Memory B cell (primary cell): ENCODE data around the gene PLPP3.

Source experiments
- ATAC-seq: fragments of 150-1000 bp; cut with Tn5 transposase; 2 replicates; pipeline ENCODE4 v1.10.0; 2021; ENCODE audit warnings: low read depth, mild to moderate bottlenecking, moderate library complexity
- DNase-seq, 2 donors: peaks; one replicate each; pipeline ENCODE4 v3.0.0; 2022; ENCODE audit warnings: low spot score in 2 of 2
- H3K27ac Mint-ChIP-seq: one replicate; pipeline ENCODE4 v1.8.0; 2022; ENCODE audit warnings: mild to moderate bottlenecking, moderate library complexity, mixed read lengths
- H3K27me3 Mint-ChIP-seq: one replicate; pipeline ENCODE4 v1.8.0; 2022; ENCODE audit warnings: mixed read lengths
- H3K36me3 Mint-ChIP-seq: one replicate; pipeline ENCODE4 v1.8.0; 2022; ENCODE audit warnings: mild to moderate bottlenecking, mixed read lengths
- H3K4me1 Mint-ChIP-seq: one replicate; pipeline ENCODE4 v1.8.0; 2022; ENCODE audit warnings: mixed read lengths
- H3K4me3 Mint-ChIP-seq: one replicate; pipeline ENCODE4 v1.8.0; 2022; ENCODE audit warnings: mild to moderate bottlenecking, moderate library complexity, mixed read lengths
- H3K9me3 Mint-ChIP-seq: one replicate; pipeline ENCODE4 v1.8.0; 2022; ENCODE audit warnings: mixed read lengths

PLPP3 gene

GRCh38 chr1:56512724-56513494 lies 66.5 kb downstream of the PLPP3 start:
- Mint-ChIP-seq H3K4me3 (no peak overlapping the region), H3K9me3 (no peaks in the 10 kb centered on the region), H3K27ac (no peak overlapping the region), H3K36me3 (peaks cover 5% of the 10 kb centered on the region), H3K4me1 (peaks cover 22% of the 10 kb centered on the region), H3K27me3 (no peaks in the 10 kb centered on the region)
- ATAC-seq, result no peak
- no peak for DNase-seq

- H3K36me3 Mint-ChIP-seq, result peaks cover 6% of the 10 kb centered on the region
- peaks cover 15% of the 10 kb centered on the region for H3K4me1 Mint-ChIP-seq
- no peaks in the 10 kb centered on the region for H3K9me3 Mint-ChIP-seq
- no peak overlapping the region for H3K4me3 Mint-ChIP-seq
- ATAC-seq, result no peak
- H3K27ac Mint-ChIP-seq, result no peak overlapping the region
- DNase-seq, result no peak
- no peaks in the 10 kb centered on the region for H3K27me3 Mint-ChIP-seq
These were observed 67.6 kb downstream of the PLPP3 start for GRCh38 chr1:56511766-56512165.

GRCh38 chr1:56511364-56511763 lies 68.0 kb downstream of the PLPP3 start:
- H3K36me3 Mint-ChIP-seq, result peaks cover 8% of the 10 kb centered on the region
- H3K9me3 Mint-ChIP-seq, result no peaks in the 10 kb centered on the region
- ATAC-seq (no peak), DNase-seq (no peak)
- H3K4me1 Mint-ChIP-seq, result peaks cover 13% of the 10 kb centered on the region
- no peak overlapping the region for H3K4me3 Mint-ChIP-seq
- H3K27ac Mint-ChIP-seq, result no peak overlapping the region
- H3K27me3 Mint-ChIP-seq, result no peaks in the 10 kb centered on the region

- no peak for DNase-seq
These were observed 68.7 kb downstream of the PLPP3 start for GRCh38 chr1:56510642-56511021.

GRCh38 chr1:56509713-56510641 lies 69.4 kb downstream of the PLPP3 start:
- H3K4me3 Mint-ChIP-seq, result no peak overlapping the region
- no peaks in the 10 kb centered on the region for H3K27me3 Mint-ChIP-seq
- ATAC-seq (no peak), DNase-seq (no peak)
- H3K9me3 Mint-ChIP-seq, result no peaks in the 10 kb centered on the region
- peaks cover 5% of the 10 kb centered on the region for H3K4me1 Mint-ChIP-seq
- no peak overlapping the region for H3K27ac Mint-ChIP-seq
- peaks cover 10% of the 10 kb centered on the region for H3K36me3 Mint-ChIP-seq

More at GRCh38 chr1:56510642-56511021, 68.7 kb downstream of the PLPP3 start:
- no peak overlapping the region for H3K4me3 Mint-ChIP-seq
- peaks cover 10% of the 10 kb centered on the region for H3K36me3 Mint-ChIP-seq
- H3K4me1 Mint-ChIP-seq, result peaks cover 9% of the 10 kb centered on the region
- no peaks in the 10 kb centered on the region for H3K27me3 Mint-ChIP-seq
- ATAC-seq, result no peak
- H3K27ac Mint-ChIP-seq, result no peak overlapping the region
- H3K9me3 Mint-ChIP-seq, result no peaks in the 10 kb centered on the region

- Mint-ChIP-seq H3K27ac (no peak overlapping the region), H3K9me3 (no peaks in the 10 kb centered on the region), H3K36me3 (peaks cover 12% of the 10 kb centered on the region), H3K4me1 (peaks cover 5% of the 10 kb centered on the region), H3K27me3 (peaks cover 2% of the 10 kb centered on the region), H3K4me3 (no peak overlapping the region)
- DNase-seq, result no peak
- no peak for ATAC-seq
These were observed 70.8 kb downstream of the PLPP3 start for GRCh38 chr1:56508523-56508983.

GRCh38 chr1:56507925-56508522 lies 71.3 kb downstream of the PLPP3 start:
- Mint-ChIP-seq H3K4me3 (no peak overlapping the region), H3K27me3 (peaks cover 2% of the 10 kb centered on the region), H3K9me3 (no peaks in the 10 kb centered on the region), H3K4me1 (peaks cover 5% of the 10 kb centered on the region), H3K27ac (no peak overlapping the region), H3K36me3 (peaks cover 12% of the 10 kb centered on the region)
- DNase-seq, result no peak
- no peak for ATAC-seq

GRCh38 chr1:56506951-56507491 lies 72.3 kb downstream of the PLPP3 start:
- no peak overlapping the region for H3K4me3 Mint-ChIP-seq
- no peaks in the 10 kb centered on the region for H3K9me3 Mint-ChIP-seq
- no peak overlapping the region for H3K27ac Mint-ChIP-seq
- H3K36me3 Mint-ChIP-seq, result peaks cover 10% of the 10 kb centered on the region
- DNase-seq (no peak), ATAC-seq (no peak)
- H3K27me3 Mint-ChIP-seq, result peaks cover 2% of the 10 kb centered on the region
- H3K4me1 Mint-ChIP-seq, result peaks cover 5% of the 10 kb centered on the region

- Mint-ChIP-seq H3K4me3 (no peak overlapping the region), H3K27me3 (peaks cover 2% of the 10 kb centered on the region), H3K9me3 (no peaks in the 10 kb centered on the region), H3K4me1 (peaks cover 5% of the 10 kb centered on the region), H3K36me3 (peaks cover 12% of the 10 kb centered on the region), H3K27ac (no peak overlapping the region)
- DNase-seq (no peak), ATAC-seq (no peak)
These were observed 73.3 kb downstream of the PLPP3 start for GRCh38 chr1:56505792-56506743.

- DNase-seq (no peak), ATAC-seq (no peak)
- Mint-ChIP-seq H3K4me1 (peaks cover 5% of the 10 kb centered on the region), H3K9me3 (no peaks in the 10 kb centered on the region), H3K27me3 (peaks cover 5% of the 10 kb centered on the region), H3K27ac (no peak overlapping the region), H3K36me3 (peaks cover 14% of the 10 kb centered on the region), H3K4me3 (no peak overlapping the region)
These were observed 76.6 kb downstream of the PLPP3 start for GRCh38 chr1:56502700-56503245.

GRCh38 chr1:56501888-56502287 lies 77.5 kb downstream of the PLPP3 start:
- Mint-ChIP-seq H3K36me3 (peaks cover 14% of the 10 kb centered on the region), H3K9me3 (no peaks in the 10 kb centered on the region), H3K4me1 (peaks cover 5% of the 10 kb centered on the region), H3K4me3 (no peak overlapping the region), H3K27me3 (peaks cover 5% of the 10 kb centered on the region), H3K27ac (no peak overlapping the region)
- ATAC-seq, result no peak
- no peak for DNase-seq

GRCh38 chr1:56501426-56501825 lies 77.9 kb downstream of the PLPP3 start:
- Mint-ChIP-seq H3K9me3 (no peaks in the 10 kb centered on the region), H3K27ac (no peak overlapping the region), H3K4me1 (peaks cover 3% of the 10 kb centered on the region), H3K36me3 (peaks cover 12% of the 10 kb centered on the region), H3K27me3 (peaks cover 5% of the 10 kb centered on the region), H3K4me3 (no peak overlapping the region)
- DNase-seq (no peak), ATAC-seq (no peak)
